Measurements from ENCODE around the gene OR10AD1.
A peak's percentile ranks its signal among the peaks of the same experiment; 100 is the strongest.
"Not testable (repeated sequence)": the region's sequence is repeated elsewhere in the genome, so short reads cannot be mapped to it uniquely, and the experiment has no call there.

OR10AD1 gene

DNA sequence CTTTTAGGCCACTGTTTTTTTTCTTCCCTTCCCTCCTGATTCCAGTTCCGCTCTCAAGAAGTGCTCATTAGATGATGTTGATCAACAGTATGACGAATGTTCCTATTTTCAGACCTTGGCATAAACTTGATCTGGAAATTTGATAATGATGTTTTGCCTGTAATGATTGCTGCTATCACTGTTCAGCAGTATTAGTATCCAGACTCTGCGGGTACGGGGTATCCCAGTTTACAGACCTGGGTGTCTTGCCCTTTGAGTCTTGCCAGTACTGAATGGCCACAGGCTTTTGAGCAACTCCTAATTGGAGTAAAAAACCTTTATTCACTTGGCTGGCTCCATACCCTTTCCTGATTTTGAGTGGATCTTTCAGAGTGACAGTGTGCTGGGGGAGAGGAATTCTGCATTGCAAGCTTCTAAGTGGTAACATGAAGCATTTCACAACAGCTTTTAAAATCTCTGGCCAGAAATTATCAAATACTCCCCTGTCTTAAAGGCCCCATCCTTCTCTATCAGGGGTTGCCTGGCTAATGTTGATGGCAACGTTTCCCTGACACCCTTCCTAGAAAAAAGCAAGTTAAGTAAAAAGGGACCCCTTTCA lies 39.8 kb downstream of the OR10AD1 start:
- H3K9ac ChIP-seq (ENCODE audit: low read depth in 1 of 2, low read length in 2 of 2): no peak overlapping the region
- H3K4me3 ChIP-seq (ENCODE audit: low read depth in 1 of 2, low read length in 2 of 2): no peak overlapping the region
- H3K9me3 ChIP-seq (ENCODE audit: control insufficient read depth in 1 of 2, low read length in 2 of 2): no peaks in the 10 kb centered on the region
- H3K36me3 ChIP-seq (ENCODE audit: control insufficient read depth in 1 of 2, insufficient read depth in 2 of 2, low read length in 2 of 2): no peaks in the 10 kb centered on the region
- H3K4me1 ChIP-seq (ENCODE audit: control insufficient read depth in 1 of 2, insufficient read depth in 2 of 2, low read length in 2 of 2): no peaks in the 10 kb centered on the region
- H3K27me3 ChIP-seq (ENCODE audit: control insufficient read depth in 1 of 2, insufficient read depth in 2 of 2, low read length in 2 of 2): no peaks in the 10 kb centered on the region
- no peak overlapping the region for H3K27ac ChIP-seq (ENCODE audit: low read depth, low read length)

GRCh38 chr12:48160807-48161206 lies 42.3 kb downstream of the OR10AD1 start:
- no peaks in the 10 kb centered on the region for H3K36me3 ChIP-seq (ENCODE audit: control insufficient read depth in 1 of 2, insufficient read depth in 2 of 2, low read length in 2 of 2)
- H3K9me3 ChIP-seq (ENCODE audit: control insufficient read depth in 1 of 2, low read length in 2 of 2): no peaks in the 10 kb centered on the region
- H3K27me3 ChIP-seq (ENCODE audit: control insufficient read depth in 1 of 2, insufficient read depth in 2 of 2, low read length in 2 of 2): no peaks in the 10 kb centered on the region
- H3K9ac ChIP-seq (ENCODE audit: low read depth in 1 of 2, low read length in 2 of 2): no peak overlapping the region
- H3K27ac ChIP-seq (ENCODE audit: low read depth, low read length): no peak overlapping the region
- no peak overlapping the region for H3K4me3 ChIP-seq (ENCODE audit: low read depth in 1 of 2, low read length in 2 of 2)
- H3K4me1 ChIP-seq (ENCODE audit: control insufficient read depth in 1 of 2, insufficient read depth in 2 of 2, low read length in 2 of 2): peaks cover 9 to 13% of the 10 kb centered on the region in 2 donors

GRCh38 chr12:48160046-48160445 lies 43.0 kb downstream of the OR10AD1 start:
- H3K27ac ChIP-seq (ENCODE audit: low read depth, low read length): no peak overlapping the region
- H3K4me1 ChIP-seq (ENCODE audit: control insufficient read depth in 1 of 2, insufficient read depth in 2 of 2, low read length in 2 of 2): peaks cover 9 to 13% of the 10 kb centered on the region in 2 donors
- no peaks in the 10 kb centered on the region for H3K36me3 ChIP-seq (ENCODE audit: control insufficient read depth in 1 of 2, insufficient read depth in 2 of 2, low read length in 2 of 2)
- no peaks in the 10 kb centered on the region for H3K27me3 ChIP-seq (ENCODE audit: control insufficient read depth in 1 of 2, insufficient read depth in 2 of 2, low read length in 2 of 2)
- no peaks in the 10 kb centered on the region for H3K9me3 ChIP-seq (ENCODE audit: control insufficient read depth in 1 of 2, low read length in 2 of 2)
- no peak overlapping the region for H3K4me3 ChIP-seq (ENCODE audit: low read depth in 1 of 2, low read length in 2 of 2)
- no peak overlapping the region for H3K9ac ChIP-seq (ENCODE audit: low read depth in 1 of 2, low read length in 2 of 2)

DNA sequence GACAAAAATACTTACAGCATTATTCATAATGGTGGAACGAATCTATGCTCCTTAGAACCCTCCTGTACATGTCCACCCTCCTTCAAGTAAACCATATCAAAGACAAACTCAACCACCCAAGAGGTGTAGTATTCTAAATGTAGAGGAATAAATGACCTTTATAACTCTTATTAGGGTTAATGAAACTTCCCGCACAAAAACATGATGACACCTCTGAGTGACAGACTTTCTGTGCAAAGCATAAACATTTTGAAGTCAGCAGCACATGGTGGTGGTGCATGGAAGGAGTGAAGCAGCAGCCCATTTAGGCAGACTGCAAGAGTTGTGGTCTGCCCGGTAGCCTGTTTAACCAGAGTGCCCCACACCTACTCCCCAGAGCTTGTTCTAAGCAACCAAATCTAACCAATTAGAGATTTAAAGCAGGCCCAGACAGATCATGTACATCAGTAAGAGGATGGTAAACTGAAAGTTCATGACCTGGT lies 45.2 kb downstream of the OR10AD1 start:
- no peaks in the 10 kb centered on the region for H3K27me3 ChIP-seq (ENCODE audit: control insufficient read depth in 1 of 2, insufficient read depth in 2 of 2, low read length in 2 of 2)
- peak overlapping the region; percentile 91 to 97 for H3K9ac ChIP-seq (ENCODE audit: low read depth in 1 of 2, low read length in 2 of 2)
- H3K27ac ChIP-seq (ENCODE audit: low read depth, low read length): peak overlapping the region; percentile 60
- H3K9me3 ChIP-seq (ENCODE audit: control insufficient read depth in 1 of 2, low read length in 2 of 2): no peaks in the 10 kb centered on the region
- H3K4me3 ChIP-seq (ENCODE audit: low read depth in 1 of 2, low read length in 2 of 2): peak overlapping the region; percentile 94 to 99
- H3K4me1 ChIP-seq (ENCODE audit: control insufficient read depth in 1 of 2, insufficient read depth in 2 of 2, low read length in 2 of 2): peaks cover 9 to 13% of the 10 kb centered on the region in 2 donors
- H3K36me3 ChIP-seq (ENCODE audit: control insufficient read depth in 1 of 2, insufficient read depth in 2 of 2, low read length in 2 of 2): peaks cover 4 to 6% of the 10 kb centered on the region in 2 donors

DNA sequence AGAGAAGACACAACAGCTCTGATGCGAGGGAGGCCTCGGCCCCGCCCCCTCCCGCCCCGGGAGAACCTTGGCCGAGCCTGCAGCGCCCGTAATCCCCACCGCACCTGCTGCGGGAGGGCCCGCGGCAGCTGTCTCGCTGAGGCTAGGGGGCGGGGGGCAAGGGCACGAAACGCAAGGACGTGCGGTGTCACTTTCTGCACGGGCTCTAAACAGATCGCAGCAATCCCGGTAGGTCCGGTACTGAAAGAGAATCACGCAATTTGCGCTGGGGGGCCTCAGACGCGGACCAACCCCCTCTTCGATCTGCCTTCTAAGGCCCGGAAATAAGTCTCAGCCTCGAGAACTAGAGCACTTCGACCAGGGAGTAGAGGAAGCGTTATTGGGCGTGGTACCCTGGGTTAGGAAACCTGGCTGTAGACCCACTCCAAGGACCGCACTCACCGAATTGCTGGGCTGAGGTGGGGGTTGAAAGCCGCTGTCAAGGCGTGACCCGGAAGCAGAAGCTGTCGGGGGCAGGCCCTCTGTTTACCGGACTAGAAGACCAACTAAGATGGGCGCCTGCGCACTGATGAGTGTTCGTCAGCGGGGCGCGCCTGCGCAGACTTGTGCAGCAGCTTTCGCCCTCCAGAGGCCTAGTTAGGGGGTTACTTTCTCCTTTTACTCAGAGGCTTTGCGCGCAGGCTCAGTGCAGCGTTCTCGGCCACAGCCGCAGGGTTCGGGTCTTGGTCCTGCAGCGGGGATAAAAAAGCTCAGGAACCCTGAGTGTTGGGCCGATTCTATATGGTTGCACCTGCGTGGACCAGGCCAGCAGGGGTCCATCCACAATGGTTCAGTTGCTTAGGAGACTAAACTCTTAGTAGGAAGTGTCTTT lies 45.8 kb downstream of the OR10AD1 start, which contains the start of gene ASB8:
Gene ASB8 (minus strand): TSS at position 498 of the 871 bp plus-strand sequence. CDS start 4,019 bp downstream, outside the sequence.
- Histone ChIP-seq H3K9ac (ENCODE audit: low read depth in 1 of 2, low read length in 2 of 2) (peak within 1 kb of the TSS; percentile 91 to 97), H3K4me3 (ENCODE audit: low read depth in 1 of 2, low read length in 2 of 2) (peak within 1 kb of the TSS; percentile 94 to 99), H3K27ac (ENCODE audit: low read depth, low read length) (peak within 1 kb of the TSS; percentile 80), H3K27me3 (ENCODE audit: control insufficient read depth in 1 of 2, insufficient read depth in 2 of 2, low read length in 2 of 2) (no peaks in the 10 kb centered on the region), H3K36me3 (ENCODE audit: control insufficient read depth in 1 of 2, insufficient read depth in 2 of 2, low read length in 2 of 2) (peaks cover 5 to 13% of the 10 kb centered on the region in 2 donors), H3K9me3 (ENCODE audit: control insufficient read depth in 1 of 2, low read length in 2 of 2) (no peaks in the 10 kb centered on the region), H3K4me1 (ENCODE audit: control insufficient read depth in 1 of 2, insufficient read depth in 2 of 2, low read length in 2 of 2) (peaks cover 9 to 13% of the 10 kb centered on the region in 2 donors)

- no peaks in the 10 kb centered on the region for H3K9me3 ChIP-seq (ENCODE audit: control insufficient read depth in 1 of 2, low read length in 2 of 2)
- peaks cover 9 to 13% of the 10 kb centered on the region in 2 donors for H3K4me1 ChIP-seq (ENCODE audit: control insufficient read depth in 1 of 2, insufficient read depth in 2 of 2, low read length in 2 of 2)
- peak overlapping the region; percentile 91 to 97 for H3K9ac ChIP-seq (ENCODE audit: low read depth in 1 of 2, low read length in 2 of 2)
- peak overlapping the region; percentile 94 to 99 for H3K4me3 ChIP-seq (ENCODE audit: low read depth in 1 of 2, low read length in 2 of 2)
- peaks cover 6 to 15% of the 10 kb centered on the region in 2 donors for H3K36me3 ChIP-seq (ENCODE audit: control insufficient read depth in 1 of 2, insufficient read depth in 2 of 2, low read length in 2 of 2)
- H3K27me3 ChIP-seq (ENCODE audit: control insufficient read depth in 1 of 2, insufficient read depth in 2 of 2, low read length in 2 of 2): no peaks in the 10 kb centered on the region
- H3K27ac ChIP-seq (ENCODE audit: low read depth, low read length): no peak overlapping the region
Measured at GRCh38 chr12:48156652-48157017, 46.5 kb downstream of the OR10AD1 start.

DNA sequence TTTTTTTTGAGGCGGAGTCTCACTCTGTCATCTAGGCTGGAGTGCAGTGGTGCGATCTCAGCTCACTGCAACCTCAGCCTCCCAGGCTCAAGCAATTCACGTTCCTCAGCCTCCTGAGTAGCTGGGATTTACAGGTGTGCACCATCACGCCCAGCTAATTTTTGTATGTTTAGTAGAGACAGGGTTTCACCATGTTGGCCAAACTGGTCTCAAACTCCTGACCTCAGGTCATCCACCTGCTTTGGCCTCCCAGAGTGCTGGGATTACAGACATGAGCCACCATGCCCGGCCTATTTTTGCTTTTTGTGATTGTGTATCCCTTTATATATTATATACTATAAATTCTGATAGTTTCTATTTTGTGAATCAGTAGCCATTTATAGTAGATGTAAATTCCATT lies 47.3 kb downstream of the OR10AD1 start:
- not testable (repeated sequence) for H3K27me3 ChIP-seq (ENCODE audit: control insufficient read depth in 1 of 2, insufficient read depth in 2 of 2, low read length in 2 of 2); H3K27ac ChIP-seq (ENCODE audit: low read depth, low read length); H3K4me3 ChIP-seq (ENCODE audit: low read depth in 1 of 2, low read length in 2 of 2); H3K9ac ChIP-seq (ENCODE audit: low read depth in 1 of 2, low read length in 2 of 2); H3K9me3 ChIP-seq (ENCODE audit: control insufficient read depth in 1 of 2, low read length in 2 of 2)
- Histone ChIP-seq H3K36me3 (ENCODE audit: control insufficient read depth in 1 of 2, insufficient read depth in 2 of 2, low read length in 2 of 2) (peaks cover 15 to 23% of the 10 kb centered on the region in 2 donors), H3K4me1 (ENCODE audit: control insufficient read depth in 1 of 2, insufficient read depth in 2 of 2, low read length in 2 of 2) (peaks cover 9 to 13% of the 10 kb centered on the region in 2 donors)

Measured in duodenal mucosa (tissue), 2 donors.